Heart left ventricle (tissue), 16 donors: ENCODE measurements around the gene IFIT1. TPM values are rescaled to one million over a fixed set of nuclear protein-coding genes. Genes with fewer than 3 reads are reported as not detected.
A peak's percentile ranks its signal among the peaks of the same experiment; 100 is the strongest.
"Not testable (repeated sequence)": the region's sequence is repeated elsewhere in the genome, so short reads cannot be mapped to it uniquely, and the experiment has no call there.

ENCODE experiments used
- ATAC-seq, 4 donors: fragments of 200-7000 bp; cut with Tn5 transposase; one replicate each; pipeline ENCODE4 v1.9.1; 2020 to 2022; ENCODE audit warnings: moderate library complexity in 4 of 4, mild to moderate bottlenecking in 3 of 4, moderate number of reproducible peaks in 1 of 4
- DNase-seq, 5 donors: peaks; one replicate each; pipeline ENCODE4 v3.0.0-alpha.2; 2020
- H3K27ac ChIP-seq, 12 donors: fragments of 200-600 bp; sonication (generic) in 4 of 12; one replicate each; pipeline versions ENCODE4 v1.5.0 to v1.8.0; 2016 to 2022; ENCODE audit warnings: mild to moderate bottlenecking in 2 of 12
- H3K27me3 ChIP-seq, 9 donors: fragments of 200-600 bp; sonication (generic) in 2 of 9; one replicate each; pipeline versions ENCODE4 v1.5.1 to v1.8.0; 2016 to 2022; ENCODE audit warnings: mild to moderate bottlenecking in 3 of 9
- H3K36me3 ChIP-seq, 9 donors: fragments of 200-600 bp; sonication (generic) in 2 of 9; one replicate each; pipeline versions ENCODE4 v1.5.0 to v1.8.0; 2018 to 2022; ENCODE audit warnings: mild to moderate bottlenecking in 2 of 9
- H3K4me1 ChIP-seq, 12 donors: fragments of 200-600 bp; sonication (generic) in 4 of 12; one replicate each; pipeline versions ENCODE4 v1.5.0 to v1.8.0; 2016 to 2022; ENCODE audit warnings: mild to moderate bottlenecking in 3 of 12
- H3K4me3 ChIP-seq, 12 donors: fragments of 200-600 bp; sonication (generic) in 4 of 12; one replicate each; pipeline versions ENCODE4 v1.5.0 to v1.8.0; 2017 to 2022; ENCODE audit warnings: mild to moderate bottlenecking in 9 of 12, moderate library complexity in 4 of 12
- H3K9me3 ChIP-seq, 12 donors: fragments of 200-600 bp; sonication (generic) in 4 of 12; one replicate each; pipeline versions ENCODE4 v1.5.0 to v1.8.0; 2016 to 2022; ENCODE audit warnings: mild to moderate bottlenecking in 1 of 12
- CTCF ChIP-seq, 12 donors: fragments of 200-600 bp; sonication (generic) in 4 of 12; IDR thresholded peaks; one replicate each; pipeline versions ENCODE4 v1.5.0 to v1.8.0; 2018 to 2022; ENCODE audit warnings: antibody characterized with exemption in 12 of 12, mild to moderate bottlenecking in 5 of 12
- POLR2A ChIP-seq, 2 donors: fragments of 450-650 bp; IDR thresholded peaks; one replicate each; pipeline ENCODE4 v1.6.1; 2017; ENCODE audit warnings: antibody characterized with exemption in 2 of 2, mild to moderate bottlenecking in 2 of 2, moderate library complexity in 2 of 2
- WGBS, 4 donors: extraction: QIAGEN DNeasy Blood & Tissue Kit in 2 of 4; methylation state at CpG; one replicate each; pipeline versions ENCODE4 v1.1.5 to v1.1.7; 2013 to 2018; 5-methylcytosine and 5-hydroxymethylcytosine counted together
- intact Hi-C, 10 donors: fragments of 100-400 bp; cut with DNase I; formaldehyde crosslinking; loops; one replicate each; pipeline versions ENCODE4 v1.11.1 to v1.14.2; 2022
- polyA plus RNA-seq, 2 donors: library from polyadenylated mRNA; stranded (reverse); fragments of 200-250 nt; gene quantifications; one replicate each; pipeline ENCODE4 v1.2.3, GENCODE V29; 2013
- total RNA-seq, 9 donors: library from RNA; depleted of rRNA in 2 of 9; stranded (reverse); fragments of >200 nt in 2 of 9; fragmentation: NEBNext Ultra II Directional in 3 of 9; extraction: Animal tissue kit (Norgen Biotek cat#: 25700) in 3 of 9; gene quantifications; one replicate each; pipeline versions ENCODE4 v1.1.0 to v1.2.4, GENCODE V29; 2016 to 2023
- donor health status: ischemic (EF 13 %, LVEDD 7.1; RV severe dilation, severe dysfunction).
- donor health status: healthy with polysubstance abuse.
- donor health status: DM: no; HTN: yes; CAD: no.
- donor health status: DM: no; HTN: no; CAD: no.
- donor health status: ischemic (EF 25% LVEDD 6.9; RV normal size, moderate dysfunction).
- donor health status: ischemic (EF 25% LVEDD 5.7; RV mildly dilated, moderate dysfunction).
- donor health status: healthy.
- donor health status: DM: yes; HTN: yes; CAD: no.
- donor health status: ischemic (EF 35%, LVEDD 5.7; RV mildly dilated, moderate dysfunction).
- donor health status: nonischemic (EF 11% LVEDD 7.7; RV severe dilation, severe dysfunction).
- donor health status: DM: yes; HTN: yes; CAD: no.
- donor health status: PGD.
- donor health status: ischemic (EF 29% LVEDD 5.4; RV normal size, mild dysfunction).
- donor health status: nonischemic (EF 23%, LVEDD 6.1; RV moderate dilation, normal function).

Gene IFIT1
- total and polyA plus RNA-seq, 11 donors = 5.5 to 58.2 (median 25.4) TPM

GRCh38 chr10:89390476-89391225 is 1.8 kb upstream of the IFIT1 start:
- DNase-seq (peak in 2 of 5 donors; percentile 27 to 33), ATAC-seq (no peak)
- intact Hi-C loops = loop anchor here in 2 of 10 donors (2.0 to 5.0 kb wide), 2 partner anchors 16 to 88 kb away; partner anchors contain the start of gene IFIT2 (in 1 of the 2)
- H3K9me3 ChIP-seq = peaks cover 0 to 2% (median 0%) of the 10 kb centered on the region in 12 donors
- 66 to 78% (median 77%) methylated on average over 5 of the region's 5 CpGs for WGBS, 4 donors
- H3K4me3 ChIP-seq = no peak overlapping the region
- TF ChIP-seq CTCF (IDR thresholded peaks at IDR 0.05) (no peak), POLR2A (IDR thresholded peaks at IDR 0.05) (no peak)
- no peaks in the 10 kb centered on the region for H3K27me3 ChIP-seq
- H3K27ac ChIP-seq = peak overlapping the region in 10 of 12 donors; percentile 22 to 92 (median 86)
- peaks cover 0 to 48% (median 33%) of the 10 kb centered on the region in 12 donors for H3K4me1 ChIP-seq
- no peaks in the 10 kb centered on the region for H3K36me3 ChIP-seq

DNA sequence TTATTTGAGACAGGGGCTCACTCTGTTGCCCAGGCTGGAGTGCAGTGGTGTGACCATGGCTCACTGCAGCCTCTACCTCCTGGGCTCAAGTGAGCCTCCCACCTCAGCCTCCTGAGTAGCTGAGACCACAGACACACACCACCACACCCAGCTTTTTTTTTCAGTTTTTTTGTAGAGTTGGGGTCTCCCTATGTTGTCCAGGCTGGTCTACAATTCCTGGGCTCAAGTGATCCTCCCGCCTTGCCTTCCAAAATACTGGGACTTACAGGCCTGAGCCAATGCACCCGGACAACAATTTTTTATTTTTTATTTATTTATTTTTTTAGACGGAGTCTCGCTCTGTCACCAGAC is 1.2 kb upstream of the IFIT1 start:
- 92 to 98% (median 92%) methylated on average over 4 of the region's 4 CpGs for WGBS, 4 donors
- H3K4me3 ChIP-seq, H3K9me3 ChIP-seq, H3K27me3 ChIP-seq, ATAC-seq, DNase-seq, H3K36me3 ChIP-seq: not testable (repeated sequence)
- intact Hi-C loops = loop anchor here in 2 of 10 donors (2.0 to 5.0 kb wide), 2 partner anchors 16 to 89 kb away; partner anchors contain the start of gene IFIT2 (in 1 of the 2)
- H3K27ac ChIP-seq = peak overlapping the region in 9 of 12 donors; percentile 80 to 92 (median 87)
- H3K4me1 ChIP-seq = peaks cover 0 to 51% (median 33%) of the 10 kb centered on the region in 12 donors

GRCh38 chr10:89392974-89393373 is 551 bp downstream of the IFIT1 start:
- H3K4me3 ChIP-seq = peak overlapping the region; percentile 28 to 86 (median 60)
- H3K27ac ChIP-seq = peak overlapping the region; percentile 64 to 92 (median 85)
- intact Hi-C loops = loop anchor here in 2 of 10 donors (2.0 to 5.0 kb wide), 2 partner anchors 22 to 91 kb away; partner anchors contain the start of genes IFIT2 (in 1 of the 2) and IFIT5 (in 1 of the 2)
- DNase-seq = no peak
- H3K9me3 ChIP-seq = peaks cover 0 to 6% (median 0%) of the 10 kb centered on the region in 12 donors
- peak; percentile 28 to 63 (median 58) for ATAC-seq
- 5 to 10% (median 8%) methylated on average over 2 of the region's 2 CpGs for WGBS, 4 donors
- peaks cover 0 to 9% (median 0%) of the 10 kb centered on the region in 9 donors for H3K36me3 ChIP-seq
- no peak for TF ChIP-seq POLR2A (IDR thresholded peaks at IDR 0.05)
- TF ChIP-seq CTCF (IDR thresholded peaks at IDR 0.05) = no peak
- peaks cover 0 to 58% (median 34%) of the 10 kb centered on the region in 12 donors for H3K4me1 ChIP-seq
- H3K27me3 ChIP-seq = no peaks in the 10 kb centered on the region

- ATAC-seq (no peak), DNase-seq (no peak)
- peaks cover 0 to 9% (median 0%) of the 10 kb centered on the region in 9 donors for H3K36me3 ChIP-seq
- intact Hi-C loops = loop anchor here in 2 of 10 donors (2.0 to 5.0 kb wide), 2 partner anchors 21 to 92 kb away; partner anchors contain the start of genes IFIT2 (in 1 of the 2) and IFIT5 (in 1 of the 2)
- H3K9me3 ChIP-seq = peaks cover 0 to 6% (median 0%) of the 10 kb centered on the region in 12 donors
- 14 to 20% (median 18%) methylated on average over 3 of the region's 3 CpGs for WGBS, 4 donors
- TF ChIP-seq CTCF (IDR thresholded peaks at IDR 0.05) (no peak), POLR2A (IDR thresholded peaks at IDR 0.05) (no peak)
- peak overlapping the region in 9 of 12 donors; percentile 80 to 92 (median 87) for H3K27ac ChIP-seq
- peaks cover 0 to 68% (median 36%) of the 10 kb centered on the region in 12 donors for H3K4me1 ChIP-seq
- no peaks in the 10 kb centered on the region for H3K27me3 ChIP-seq
- H3K4me3 ChIP-seq = peak overlapping the region in 10 of 12 donors; percentile 44 to 86 (median 62)
These were observed 1.5 kb downstream of the IFIT1 start for GRCh38 chr10:89393898-89394297.
